Esophagus squamous epithelium (tissue), 4 donors: ENCODE data around the gene MON2.

Experiments
- POLR2A ChIP-seq, 4 donors: fragments of 450-650 bp; IDR thresholded peaks; one replicate each; pipeline ENCODE4 v1.6.1; 2017; ENCODE audit warnings: antibody characterized with exemption in 4 of 4, mild to moderate bottlenecking in 4 of 4, moderate library complexity in 3 of 4
- TF ChIP-seq, protein P1 (sequence below), 6 experiments: fragments of 450-650 bp in 4 of 6; fragments of 200-600 bp in 2 of 6; sonication (generic) in 2 of 6; IDR thresholded peaks; one replicate each; pipeline ENCODE4 v1.5.1; 2016 to 2019; ENCODE audit warnings: antibody characterized with exemption in 6 of 6, mild to moderate bottlenecking in 4 of 6, moderate library complexity in 4 of 6

GRCh38 chr12:62578726-62579125, 112.1 kb downstream of the MON2 start:
- TF ChIP-seq, protein P1, sequence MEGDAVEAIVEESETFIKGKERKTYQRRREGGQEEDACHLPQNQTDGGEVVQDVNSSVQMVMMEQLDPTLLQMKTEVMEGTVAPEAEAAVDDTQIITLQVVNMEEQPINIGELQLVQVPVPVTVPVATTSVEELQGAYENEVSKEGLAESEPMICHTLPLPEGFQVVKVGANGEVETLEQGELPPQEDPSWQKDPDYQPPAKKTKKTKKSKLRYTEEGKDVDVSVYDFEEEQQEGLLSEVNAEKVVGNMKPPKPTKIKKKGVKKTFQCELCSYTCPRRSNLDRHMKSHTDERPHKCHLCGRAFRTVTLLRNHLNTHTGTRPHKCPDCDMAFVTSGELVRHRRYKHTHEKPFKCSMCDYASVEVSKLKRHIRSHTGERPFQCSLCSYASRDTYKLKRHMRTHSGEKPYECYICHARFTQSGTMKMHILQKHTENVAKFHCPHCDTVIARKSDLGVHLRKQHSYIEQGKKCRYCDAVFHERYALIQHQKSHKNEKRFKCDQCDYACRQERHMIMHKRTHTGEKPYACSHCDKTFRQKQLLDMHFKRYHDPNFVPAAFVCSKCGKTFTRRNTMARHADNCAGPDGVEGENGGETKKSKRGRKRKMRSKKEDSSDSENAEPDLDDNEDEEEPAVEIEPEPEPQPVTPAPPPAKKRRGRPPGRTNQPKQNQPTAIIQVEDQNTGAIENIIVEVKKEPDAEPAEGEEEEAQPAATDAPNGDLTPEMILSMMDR (IDR thresholded peaks at IDR 0.05): no peak
- no peak for TF ChIP-seq POLR2A (IDR thresholded peaks at IDR 0.05)
